GM19397 (cell line): ENCODE data around the gene FBXW9.
"Not testable (repeated sequence)": the region's sequence is repeated elsewhere in the genome, so short reads cannot be mapped to it uniquely, and the experiment has no call there.

Experiments
- ATAC-seq: cut with Tn5 transposase; IDR thresholded peaks from one replicate; pipeline ENCODE4 v1.9.1; 2021; ENCODE audit warnings: mild to moderate bottlenecking, moderate library complexity; ENCODE audit not compliant: unreplicated experiment

FBXW9 gene

GRCh38 chr19:12656899-12657571, 39.4 kb downstream of the FBXW9 start:
- ATAC-seq, result no peak

GRCh38 chr19:12655546-12655945, 40.9 kb downstream of the FBXW9 start:
- ATAC-seq, result no peak

GRCh38 chr19:12652219-12652618, 44.2 kb downstream of the FBXW9 start:
- ATAC-seq, result no peak

- ATAC-seq, result no peak
Observed at GRCh38 chr19:12649941-12650340, 46.5 kb downstream of the FBXW9 start.

GRCh38 chr19:12648088-12648487, 48.3 kb downstream of the FBXW9 start:
- no peak for ATAC-seq

- ATAC-seq, result no peak
Observed at GRCh38 chr19:12647490-12648071, 48.9 kb downstream of the FBXW9 start.

- no peak for ATAC-seq
Observed at GRCh38 chr19:12647047-12647446, 49.4 kb downstream of the FBXW9 start.

- no peak for ATAC-seq
Observed at GRCh38 chr19:12646551-12646950, 49.9 kb downstream of the FBXW9 start.

- not testable (repeated sequence) for ATAC-seq
Observed at GRCh38 chr19:12643716-12644115, 52.7 kb downstream of the FBXW9 start.

- no peak for ATAC-seq
Observed at GRCh38 chr19:12642506-12642905, 53.9 kb downstream of the FBXW9 start.

GRCh38 chr19:12641456-12641855, 55.0 kb downstream of the FBXW9 start:
- no peak for ATAC-seq

- ATAC-seq, result peak; percentile 61
Observed at GRCh38 chr19:12639901-12640613, 56.4 kb downstream of the FBXW9 start.
